ENCODE results near the gene PLA2G2D.

PLA2G2D gene

DNA sequence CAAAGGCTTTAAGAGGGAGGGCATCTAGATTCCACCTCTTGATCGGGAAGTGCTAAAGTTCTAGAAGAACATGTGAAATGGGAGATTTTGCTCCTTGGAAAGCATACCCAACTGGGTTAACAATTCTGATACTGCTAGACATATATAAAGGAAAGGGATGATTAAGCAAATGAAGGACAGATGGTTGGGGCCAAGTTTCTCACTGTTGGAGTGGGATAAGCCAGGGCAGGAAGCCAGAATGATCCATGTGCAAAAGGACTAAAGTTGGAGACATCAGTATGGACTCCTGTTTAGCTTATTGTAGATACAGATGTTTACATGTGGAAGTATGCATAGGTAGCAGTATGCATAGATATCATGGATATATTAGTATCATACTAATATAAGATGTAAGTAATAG is 32.5 kb downstream of the PLA2G2D start:
- DNase-seq (ENCODE audit: low spot score), result no peak

DNA sequence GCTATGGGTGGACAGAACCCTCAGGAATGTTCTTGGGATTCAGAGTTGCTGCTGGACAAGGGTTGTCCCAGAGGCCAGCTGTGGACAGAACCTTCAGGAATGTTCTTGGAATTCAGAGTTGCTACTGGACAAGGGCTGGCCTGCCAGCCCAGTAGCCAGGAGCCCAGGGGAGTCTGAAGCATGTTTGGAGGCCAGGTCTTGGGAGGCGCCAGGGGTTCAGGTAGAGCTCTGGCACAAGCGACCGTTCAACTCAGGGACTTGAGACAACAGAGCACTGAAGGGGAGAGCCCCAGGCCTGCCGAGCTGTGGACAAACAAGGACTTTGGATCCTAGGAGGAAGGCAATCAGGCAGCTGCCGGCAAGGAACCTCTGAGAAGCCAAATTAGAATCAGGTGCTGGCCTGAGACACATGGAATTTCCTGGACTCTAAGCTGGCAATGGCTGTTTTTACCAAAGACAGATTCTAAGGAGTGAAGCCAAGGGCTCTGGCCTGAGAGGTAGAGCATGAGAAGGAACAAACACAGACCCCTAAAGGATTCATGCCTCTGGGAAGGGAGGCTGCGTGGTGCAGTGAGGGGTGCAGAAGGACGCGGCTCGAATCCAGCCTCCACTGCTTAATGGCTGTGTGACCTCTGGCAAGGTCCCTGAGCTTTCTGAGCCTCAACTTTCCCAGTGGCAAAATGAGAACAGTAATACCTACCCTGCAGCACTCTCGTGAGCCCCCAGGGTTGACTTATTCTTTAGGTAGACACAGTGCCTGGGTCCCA is 36.0 kb downstream of the PLA2G2D start:
- DNase-seq (ENCODE audit: low spot score), result no peak

GRCh38 chr1:20082772-20083171 is 36.6 kb downstream of the PLA2G2D start:
- DNase-seq (ENCODE audit: low spot score), result no peak

DNA sequence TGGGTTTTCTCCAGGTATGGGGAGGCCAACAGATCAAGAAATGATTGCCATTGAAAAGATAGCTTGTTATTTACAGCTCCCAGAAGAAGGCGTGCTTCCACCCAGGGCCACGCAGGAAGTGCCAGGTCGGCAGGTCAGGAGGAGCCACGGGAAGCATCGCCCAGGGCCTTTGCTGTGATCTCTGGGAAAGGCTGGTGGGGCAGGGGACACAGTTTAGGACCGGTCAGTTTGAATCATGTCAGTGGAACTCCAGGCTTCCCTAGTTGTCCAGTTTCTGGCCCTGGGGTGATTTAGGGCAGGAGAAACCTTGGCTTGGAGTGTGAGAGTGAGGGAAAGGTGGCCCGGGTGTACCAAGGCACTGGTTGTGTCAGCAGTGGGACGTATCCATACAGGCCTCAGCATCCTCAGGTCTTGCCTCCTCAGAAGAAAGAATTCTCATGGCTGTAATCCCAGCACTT is 38.0 kb downstream of the PLA2G2D start:
- no peak for DNase-seq (ENCODE audit: low spot score)

DNA sequence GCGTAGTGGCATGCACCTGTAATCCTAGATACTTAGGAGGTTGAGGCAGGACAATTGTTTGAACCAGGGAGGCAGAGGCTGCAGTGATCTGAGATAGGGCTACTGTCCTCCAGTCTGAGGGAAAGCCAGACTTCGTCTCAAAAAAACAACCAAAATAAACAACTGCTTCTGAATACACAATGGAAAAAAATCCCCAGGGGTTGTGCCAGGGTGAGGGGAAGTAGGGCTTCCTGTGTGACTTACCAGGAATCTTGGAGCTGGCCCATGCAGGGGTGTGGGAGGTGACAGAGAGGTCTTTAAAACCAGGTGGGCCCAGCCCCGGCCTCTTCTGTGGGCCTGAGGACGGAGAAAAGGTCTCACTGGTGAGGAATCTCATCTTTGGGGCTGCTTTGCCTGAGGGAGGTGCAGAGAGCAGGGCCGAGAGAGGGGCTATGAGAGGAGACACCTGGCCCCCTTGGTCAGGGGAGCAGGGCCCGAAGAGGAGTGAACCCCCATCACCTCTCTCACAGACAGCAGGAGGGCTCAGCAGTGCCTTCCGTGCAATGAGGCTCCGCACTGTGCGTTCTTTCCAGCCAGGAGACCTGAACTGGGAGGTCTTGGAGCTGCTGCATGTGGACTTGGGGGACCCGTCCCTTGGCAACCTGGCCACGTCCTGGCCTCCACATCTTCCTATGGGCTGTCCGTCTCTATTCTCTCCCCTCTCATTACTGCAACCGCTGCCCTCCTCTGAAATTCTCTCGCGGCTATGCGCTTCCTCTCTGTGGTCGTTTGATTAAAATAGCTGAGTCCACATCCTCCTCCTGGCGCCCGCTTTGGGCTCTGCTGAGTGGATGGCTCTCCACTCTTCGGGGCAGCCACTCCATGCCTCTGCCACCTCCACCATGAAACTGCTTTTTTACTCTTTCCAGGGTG is 38.6 kb downstream of the PLA2G2D start:
- no peak for DNase-seq (ENCODE audit: low spot score)

DNA sequence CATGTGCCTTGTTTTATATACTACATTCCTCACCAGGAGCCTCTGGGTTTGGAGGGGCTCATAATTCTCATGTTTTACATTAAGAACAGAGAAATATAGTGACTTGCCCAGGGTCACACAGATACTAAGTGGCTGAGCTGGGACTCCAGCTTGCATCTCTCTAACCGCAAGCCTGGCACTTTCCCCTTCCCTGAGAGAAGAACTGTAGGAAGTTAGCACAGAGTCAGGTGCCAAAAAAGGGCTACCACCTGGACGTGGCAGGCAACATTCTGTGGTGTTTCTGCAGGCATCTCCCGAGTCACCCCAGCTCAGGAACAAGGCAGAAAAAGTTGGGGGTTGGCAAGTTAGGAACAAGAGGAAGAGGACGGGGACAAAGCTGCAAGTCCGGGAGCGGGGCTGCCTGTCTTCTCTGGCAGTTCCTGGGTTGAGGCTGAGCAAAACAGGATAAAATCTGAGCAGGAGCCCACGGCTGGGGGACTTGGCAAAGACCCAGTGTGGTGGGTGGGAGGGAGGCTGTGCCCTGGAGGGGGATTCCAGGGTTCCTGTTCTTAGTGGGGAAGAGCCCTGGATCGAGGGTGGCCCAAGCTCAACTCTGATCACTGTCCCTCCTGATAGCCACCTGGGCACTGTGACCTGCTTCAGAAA is 39.6 kb downstream of the PLA2G2D start:
- DNase-seq (ENCODE audit: low spot score), result no peak

DNA sequence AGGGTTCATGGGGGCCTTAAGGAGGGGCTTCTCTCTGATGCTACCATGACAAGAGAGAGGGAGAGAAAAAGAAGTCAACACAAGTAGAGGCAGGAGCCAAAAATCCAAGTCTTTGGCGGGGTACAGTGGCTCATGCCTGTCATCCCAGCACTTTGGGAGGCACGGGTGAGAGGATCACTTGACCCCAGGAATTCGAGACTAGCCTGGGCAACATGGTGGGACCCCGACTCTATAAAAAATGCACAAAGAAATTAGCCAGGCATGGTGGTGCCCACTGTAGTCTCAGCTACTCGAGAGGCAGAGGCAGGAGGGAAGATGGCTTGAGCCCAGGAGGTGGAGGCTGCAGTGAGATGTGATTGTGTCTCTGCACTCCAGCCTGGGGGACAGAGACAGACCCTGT is 40.6 kb downstream of the PLA2G2D start:
- DNase-seq (ENCODE audit: low spot score), result no peak

DNA sequence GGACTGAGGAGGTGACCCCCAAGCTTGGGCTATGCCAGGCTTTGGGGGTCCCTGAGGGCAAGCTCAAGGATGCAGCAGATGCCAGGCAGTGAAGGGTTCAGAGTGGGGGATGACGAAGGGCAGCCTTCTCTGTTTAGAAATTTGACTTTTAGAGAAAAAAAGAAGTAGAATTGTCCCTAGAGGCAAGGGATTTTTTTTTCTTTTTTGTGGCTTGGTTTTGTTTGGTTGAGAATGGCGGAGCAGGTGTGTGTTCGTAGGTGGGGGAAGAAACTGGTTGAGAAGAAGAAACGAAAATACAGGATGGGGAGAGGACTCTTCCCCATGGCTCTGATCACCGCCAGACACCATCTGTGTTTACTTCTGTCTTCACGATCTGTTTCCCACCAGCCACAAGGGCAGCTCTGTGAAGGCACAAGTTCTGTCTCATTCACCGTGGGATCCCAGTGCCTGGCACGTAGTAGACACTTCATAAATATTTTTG is 41.1 kb downstream of the PLA2G2D start:
- DNase-seq (ENCODE audit: low spot score), result no peak

DNA sequence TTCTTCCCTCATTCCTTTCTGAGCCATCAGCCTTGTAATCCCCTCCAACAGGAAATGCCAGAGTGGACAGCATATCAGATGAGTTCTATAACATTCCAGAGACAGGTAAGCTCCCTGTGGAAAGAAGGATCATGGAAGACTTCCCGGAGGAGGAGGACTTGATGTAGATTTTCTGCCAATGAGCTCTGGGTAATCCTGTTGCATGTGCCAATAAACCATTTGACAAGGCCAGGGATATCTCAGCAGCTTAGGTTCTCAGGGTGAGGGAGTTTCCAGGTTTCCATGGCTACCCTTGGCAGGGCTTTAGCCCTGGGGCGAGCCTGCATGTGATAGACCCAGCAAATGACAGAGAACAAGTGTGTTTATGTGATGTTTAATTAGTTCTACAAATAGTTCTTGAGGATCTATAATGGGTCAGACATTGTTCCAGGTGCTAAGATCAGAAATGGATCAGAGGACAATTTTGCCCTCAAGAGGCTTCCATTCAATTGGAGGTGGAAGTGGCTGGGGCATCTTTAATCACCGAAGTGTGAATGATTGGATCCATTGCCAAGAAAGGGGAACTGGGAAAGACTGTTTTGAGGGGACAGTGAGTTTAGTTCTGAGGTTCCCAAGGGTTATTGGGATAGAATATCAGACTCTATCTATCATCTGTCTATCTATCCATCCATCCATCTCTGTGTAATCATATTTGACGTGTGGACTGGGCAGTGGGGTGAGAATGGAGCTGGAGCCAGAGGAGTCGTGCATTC is 42.5 kb downstream of the PLA2G2D start:
- DNase-seq (ENCODE audit: low spot score), result no peak

GRCh38 chr1:20076223-20076622 is 43.1 kb downstream of the PLA2G2D start:
- DNase-seq (ENCODE audit: low spot score), result no peak

GRCh38 chr1:20075345-20075744 is 44.0 kb downstream of the PLA2G2D start:
- DNase-seq (ENCODE audit: low spot score), result no peak

- DNase-seq (ENCODE audit: low spot score), result no peak
These were observed 44.6 kb downstream of the PLA2G2D start for GRCh38 chr1:20074725-20075171.

DNA sequence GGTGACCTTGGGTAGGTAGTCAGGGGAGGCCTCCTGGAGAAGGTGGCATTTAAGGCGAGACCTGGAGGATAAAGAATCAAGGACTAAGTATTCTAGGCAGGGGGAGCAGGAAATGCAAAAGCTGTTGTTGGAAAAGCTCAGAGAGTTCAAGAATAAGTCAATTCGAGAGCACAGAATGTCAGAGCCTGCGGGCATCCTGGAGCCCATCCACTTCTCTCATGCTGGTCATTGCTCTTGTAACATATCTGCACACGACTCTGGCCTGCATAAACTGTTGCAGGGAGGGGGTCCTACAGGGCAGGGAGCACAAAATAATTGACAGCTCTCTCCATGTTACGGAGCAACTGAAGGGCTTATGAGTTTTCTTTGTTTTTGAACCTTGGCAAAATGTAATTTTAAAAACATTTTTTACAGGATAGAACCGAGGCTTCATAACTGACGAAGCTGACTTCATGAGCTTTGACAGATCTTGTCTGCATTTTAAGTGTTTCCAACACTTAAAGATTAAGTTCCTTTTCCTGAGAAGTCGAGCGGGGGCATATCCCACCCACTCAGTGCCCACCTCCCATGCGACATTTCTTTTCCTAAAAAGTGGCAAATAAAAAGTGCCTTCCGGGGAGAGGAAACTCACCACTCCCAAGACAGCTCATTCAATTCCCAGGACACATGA is 45.1 kb downstream of the PLA2G2D start:
- DNase-seq (ENCODE audit: low spot score), result no peak

DNA sequence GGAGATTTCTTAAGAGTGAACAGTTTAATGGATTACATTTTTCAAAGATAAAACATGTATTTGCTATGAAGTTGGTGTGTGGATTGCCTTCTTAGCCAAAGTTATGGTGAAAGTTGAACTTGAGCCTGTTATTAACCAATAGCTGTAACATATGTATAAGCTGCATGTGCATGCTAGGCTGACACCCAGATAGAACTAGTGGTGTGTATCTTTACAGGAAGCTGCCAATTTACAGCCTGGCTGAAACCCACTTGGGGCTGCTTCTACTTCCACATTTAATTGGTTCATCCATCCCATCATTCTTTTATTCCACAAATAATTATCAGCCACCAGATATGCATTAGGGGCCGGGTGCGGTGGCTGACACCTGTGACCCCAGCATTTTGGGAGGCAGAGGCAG is 46.1 kb downstream of the PLA2G2D start:
- no peak for DNase-seq (ENCODE audit: low spot score)

DNA sequence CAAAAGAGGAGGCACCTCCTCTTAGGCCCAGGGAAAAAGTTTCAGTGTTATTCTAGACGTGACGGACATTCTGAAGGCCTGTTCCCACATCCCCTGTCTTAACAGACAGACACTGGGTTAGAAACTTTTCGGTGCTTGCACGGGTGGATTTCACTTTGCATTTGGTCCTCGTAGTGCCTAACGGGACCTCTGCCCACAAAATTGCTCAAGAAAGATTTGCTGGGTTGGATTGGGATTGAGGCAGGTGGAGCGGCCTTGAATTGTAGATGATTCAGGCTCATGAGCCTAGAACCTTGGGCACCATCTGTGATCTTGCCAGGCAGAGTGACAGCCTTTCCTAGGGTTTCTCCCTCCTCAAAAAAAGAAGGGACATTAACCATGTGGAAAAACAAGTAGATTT is 46.6 kb downstream of the PLA2G2D start:
- no peak for DNase-seq (ENCODE audit: low spot score)

DNA sequence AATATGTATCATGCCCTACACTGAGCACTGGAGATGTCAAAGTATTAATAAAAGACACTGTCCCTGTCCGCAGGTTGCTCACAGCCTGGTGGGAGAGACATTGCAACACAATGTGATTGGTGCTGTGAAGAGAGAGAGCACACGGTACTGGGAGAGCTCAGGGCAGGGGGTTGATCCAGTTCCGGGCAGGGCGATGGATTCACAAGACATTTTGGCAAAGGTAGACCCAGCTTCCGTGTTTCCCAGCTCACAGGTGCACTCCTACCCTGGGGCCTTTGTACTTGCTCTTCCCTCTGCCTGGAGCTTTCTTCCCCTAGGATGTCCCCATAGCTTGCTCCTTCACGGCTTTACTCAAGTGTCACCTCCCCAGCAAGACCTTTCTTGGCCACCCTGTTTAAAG is 47.9 kb downstream of the PLA2G2D start:
- DNase-seq (ENCODE audit: low spot score), result no peak

- no peak for DNase-seq (ENCODE audit: low spot score)
These were observed 49.0 kb downstream of the PLA2G2D start for GRCh38 chr1:20070357-20070756.

DNA sequence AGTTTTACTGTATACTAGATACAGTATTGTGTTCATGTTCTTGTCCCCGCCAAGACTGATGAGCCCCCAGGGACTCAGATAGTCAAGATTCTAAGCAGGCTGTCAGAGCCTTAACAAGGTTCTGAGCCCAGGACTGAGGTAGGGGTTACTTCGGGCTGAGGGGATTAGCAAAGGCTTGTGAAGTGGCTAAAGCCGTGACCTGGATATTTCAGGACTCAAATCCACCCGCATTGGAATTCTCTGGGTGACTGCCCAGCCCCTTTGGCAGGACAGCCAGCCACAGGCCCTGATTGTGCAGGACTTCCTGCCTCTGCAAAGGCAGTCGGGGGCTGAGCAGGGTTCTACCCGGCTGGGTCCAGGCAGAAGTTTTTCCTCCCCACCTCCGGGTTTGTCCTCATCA is 49.5 kb downstream of the PLA2G2D start, which contains the start of gene PLA2G5:
Gene PLA2G5, plus strand, starts transcription at position 321 of the 400 bp plus-strand sequence. CDS start 14,637 bp downstream, outside the sequence.
- no peak for DNase-seq (ENCODE audit: low spot score)

GRCh38 chr1:20068722-20069121 is 50.6 kb downstream of the PLA2G2D start:
- no peak for DNase-seq (ENCODE audit: low spot score)

DNA sequence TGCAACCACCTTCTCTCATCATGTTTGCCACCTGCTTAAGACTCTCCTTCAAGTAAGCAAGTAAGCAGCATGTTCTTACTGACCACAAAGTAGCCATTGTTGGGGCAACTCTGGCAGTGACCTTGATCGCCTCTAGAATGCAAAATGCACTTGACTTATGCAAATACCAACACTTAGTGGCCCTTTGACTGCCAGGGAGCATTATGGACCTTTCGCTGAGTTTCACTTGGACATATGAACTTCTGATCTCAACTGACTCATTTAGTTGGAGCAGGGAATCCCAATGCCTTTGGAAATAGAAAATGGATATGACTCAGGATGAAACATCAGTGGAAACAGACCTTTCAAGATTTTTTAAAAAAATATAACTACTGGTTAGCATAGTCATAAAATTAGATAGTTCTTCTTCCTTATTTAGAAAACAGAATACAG is 55.5 kb downstream of the PLA2G2D start:
- DNase-seq (ENCODE audit: low spot score), result peak; percentile 81

Data from kidney tubule cell (primary cell).